Left ventricle myocardium superior (tissue), 1 donor: Measurements from ENCODE around the gene USP21. TPM values are rescaled to one million over a fixed set of nuclear protein-coding genes. Genes with fewer than 3 reads are reported as not detected.

Experiments
- ATAC-seq: fragments of 200-7000 bp; cut with Tn5 transposase; one replicate; pipeline ENCODE4 v1.9.1; 2020; ENCODE audit warnings: mild to moderate bottlenecking, moderate library complexity
- DNase-seq: peaks from one replicate; pipeline ENCODE4 v3.0.0-alpha.2; 2020
- intact Hi-C: fragments of 100-400 bp; cut with micrococcal nuclease; formaldehyde crosslinking; loops from one replicate; pipeline ENCODE4 v1.11.0; 2022
- total RNA-seq: library from RNA; stranded (reverse); fragmentation: NEBNext Ultra II Directional; extraction: Animal tissue kit (Norgen Biotek cat#: 25700); gene quantifications from one replicate; pipeline ENCODE4 v1.2.1, GENCODE V29; 2021
- donor health status: DM: no; HTN: yes; CAD: no; lungs with severe emphysema.

Gene USP21
- total RNA-seq, 1 donor from 2014 or later, result 22.9 TPM

DNA sequence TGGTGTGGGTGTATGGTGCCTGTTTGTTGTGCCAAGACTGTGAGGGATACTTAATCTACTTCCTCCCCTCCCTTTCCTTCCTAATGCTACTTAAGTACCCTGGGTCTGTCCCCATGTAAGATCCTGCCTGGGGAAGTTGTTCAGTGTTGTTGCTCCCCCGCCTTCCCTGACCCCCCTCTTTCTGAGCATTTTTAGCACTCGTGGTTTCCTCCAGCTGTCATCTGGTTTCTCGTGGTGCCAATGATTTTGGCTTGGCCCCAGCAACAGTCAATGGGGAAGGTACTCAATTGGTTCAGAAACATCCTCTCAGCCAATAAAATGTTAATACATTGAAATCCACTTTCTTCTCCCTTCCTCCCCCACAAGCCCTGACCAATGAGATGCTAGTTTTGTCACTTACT, 26.0 kb downstream of the USP21 start:
- DNase-seq, result peak; percentile 73
- intact Hi-C loops, result loop anchor here (2.0 kb wide), 1 partner anchor 16 kb away; no protein-coding TSS in a partner anchor
- peak; percentile 86 for ATAC-seq

DNA sequence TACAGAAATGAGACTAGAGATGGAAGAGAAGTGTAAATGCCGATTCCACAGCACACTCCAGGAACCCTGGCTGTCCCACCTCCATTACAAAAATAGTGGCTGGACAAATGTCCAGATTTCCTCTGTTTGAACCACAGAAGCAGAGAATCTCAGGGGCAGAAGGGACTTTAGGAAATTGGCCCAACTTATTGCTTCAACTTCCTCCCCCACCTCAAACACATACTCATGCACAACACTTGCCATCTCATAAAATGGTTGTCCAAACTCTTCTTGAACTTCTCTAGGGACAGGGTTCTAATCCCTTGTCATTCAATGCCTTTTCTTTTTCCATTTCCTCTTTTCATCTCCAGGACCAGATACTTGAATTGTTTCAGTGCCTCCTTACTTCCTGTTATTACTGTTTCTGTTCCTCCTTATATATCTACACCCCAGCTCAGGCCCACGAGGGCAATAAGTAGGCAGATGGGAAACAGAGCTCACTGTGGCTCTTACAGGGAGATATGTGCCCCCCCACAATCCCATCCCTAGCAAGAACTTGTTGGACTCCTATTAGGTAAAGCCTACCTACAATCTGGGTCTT, 26.5 kb downstream of the USP21 start:
- DNase-seq, result no peak

DNA sequence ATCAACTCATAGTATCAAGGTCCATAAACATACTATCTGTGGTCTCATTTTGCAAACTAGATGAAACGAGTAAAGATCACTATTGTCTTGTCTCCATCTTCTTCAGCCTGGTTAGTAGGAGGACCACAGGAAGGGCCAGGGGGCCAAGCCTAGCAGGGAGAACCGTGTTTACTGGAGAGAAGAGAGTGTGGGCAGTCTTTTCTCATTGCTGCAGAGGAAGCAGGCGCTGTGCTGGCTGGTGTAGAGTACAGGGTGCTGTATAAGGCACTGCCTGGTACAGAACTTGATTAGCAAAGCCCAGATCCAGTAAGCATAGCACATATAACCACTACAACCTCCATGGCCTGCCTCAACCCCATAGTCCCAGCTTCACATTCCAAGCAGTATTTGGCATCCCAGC, 28.0 kb downstream of the USP21 start:
- ATAC-seq (no peak), DNase-seq (no peak)
- intact Hi-C loops, result no loop called here

More for the DNA sequence above, 26.5 kb downstream of the USP21 start:
- intact Hi-C loops, result loop anchor here (2.0 kb wide), 1 partner anchor 15 kb away; no protein-coding TSS in a partner anchor
- ATAC-seq, result peak; percentile 46

DNA sequence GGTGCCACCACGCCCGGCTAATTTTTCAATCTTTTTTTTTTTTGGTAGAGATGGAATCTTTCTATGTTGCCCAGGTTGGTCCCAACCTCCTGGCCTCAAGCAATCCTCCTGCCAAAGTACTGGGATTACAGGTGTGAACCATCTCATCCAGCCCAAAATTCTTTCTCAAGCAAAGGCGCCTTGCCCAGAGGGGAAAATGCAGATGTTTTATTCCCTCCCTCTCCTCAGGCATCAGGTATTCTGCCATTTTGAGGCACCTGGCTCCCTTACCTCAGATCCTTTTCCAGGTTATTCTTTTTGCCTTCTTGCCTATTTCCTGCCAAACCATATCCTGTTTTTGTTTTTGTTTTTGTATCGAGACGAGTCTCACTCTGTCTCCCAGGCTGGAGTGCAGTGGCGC, 29.1 kb downstream of the USP21 start:
- no peak for DNase-seq
- no peak for ATAC-seq
- intact Hi-C loops, result no loop called here

DNA sequence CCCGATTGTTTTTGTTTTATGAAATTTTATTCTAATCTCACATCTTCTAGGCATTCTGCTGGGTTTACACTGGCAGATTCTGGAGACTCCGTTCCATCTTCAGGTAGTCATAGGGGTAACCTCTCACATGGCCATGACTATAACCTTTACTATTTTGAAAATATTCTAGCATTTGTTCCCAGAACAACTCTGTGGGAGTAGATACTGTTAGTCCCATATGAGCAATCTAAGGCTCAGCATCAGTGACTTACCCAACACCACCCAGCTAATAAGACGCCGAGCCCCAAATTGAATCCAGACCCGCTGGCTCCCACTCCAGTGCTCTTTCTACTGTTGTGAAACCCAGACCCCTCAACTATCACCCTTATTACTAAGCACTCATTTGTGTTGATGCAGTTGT, 29.7 kb downstream of the USP21 start:
- ATAC-seq, result no peak
- DNase-seq, result no peak
- intact Hi-C loops, result no loop called here

DNA sequence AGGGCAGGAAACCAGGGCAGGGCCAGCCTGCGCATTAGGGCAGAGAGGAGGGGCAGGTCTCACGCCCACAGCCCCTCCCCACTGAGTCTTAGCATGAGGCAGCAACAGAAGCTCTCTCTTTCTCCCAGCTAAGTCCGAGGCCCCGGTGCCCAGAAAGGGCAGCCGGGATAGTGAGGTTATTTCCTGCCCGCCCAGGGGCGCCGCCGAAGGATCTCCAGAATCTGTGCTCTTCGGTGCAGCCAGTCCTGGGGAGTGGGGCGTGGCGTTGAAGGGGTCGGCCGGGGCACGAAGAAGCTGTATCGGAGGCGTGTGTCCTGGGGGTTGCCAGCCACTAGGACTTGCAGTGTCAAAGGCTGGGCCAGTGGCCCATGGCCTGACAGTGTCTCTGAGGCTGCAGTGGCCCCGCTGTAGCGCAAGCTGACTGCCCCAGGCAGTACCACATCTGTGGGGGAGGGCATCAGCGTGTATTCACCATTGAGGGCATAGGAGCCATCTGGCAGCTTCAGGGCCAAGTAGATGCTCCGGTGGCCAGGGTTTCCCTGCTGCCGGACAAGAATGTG, 31.7 kb downstream of the USP21 start:
- intact Hi-C loops, result no loop called here
- DNase-seq (no peak), ATAC-seq (no peak)

DNA sequence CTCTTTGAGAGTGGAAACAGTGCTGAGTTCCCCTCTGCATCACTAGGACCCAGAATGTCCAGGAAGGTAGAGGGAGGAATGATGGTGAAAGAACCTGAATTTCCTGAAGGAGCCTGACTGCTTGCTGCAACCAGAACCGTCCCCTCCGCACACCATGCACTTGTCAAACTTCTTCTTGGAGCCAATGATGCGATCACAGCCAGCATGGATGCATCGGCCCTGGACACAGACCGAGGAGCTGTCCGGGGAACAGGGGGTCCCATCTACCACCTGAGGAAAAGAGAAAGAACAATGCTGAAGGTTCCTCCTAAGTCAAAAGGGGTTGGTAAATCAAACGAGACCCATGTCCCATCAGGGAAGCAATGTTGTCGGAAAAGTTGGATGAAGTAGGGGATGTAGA, 32.7 kb downstream of the USP21 start:
- ATAC-seq (no peak), DNase-seq (no peak)
- intact Hi-C loops, result no loop called here

DNA sequence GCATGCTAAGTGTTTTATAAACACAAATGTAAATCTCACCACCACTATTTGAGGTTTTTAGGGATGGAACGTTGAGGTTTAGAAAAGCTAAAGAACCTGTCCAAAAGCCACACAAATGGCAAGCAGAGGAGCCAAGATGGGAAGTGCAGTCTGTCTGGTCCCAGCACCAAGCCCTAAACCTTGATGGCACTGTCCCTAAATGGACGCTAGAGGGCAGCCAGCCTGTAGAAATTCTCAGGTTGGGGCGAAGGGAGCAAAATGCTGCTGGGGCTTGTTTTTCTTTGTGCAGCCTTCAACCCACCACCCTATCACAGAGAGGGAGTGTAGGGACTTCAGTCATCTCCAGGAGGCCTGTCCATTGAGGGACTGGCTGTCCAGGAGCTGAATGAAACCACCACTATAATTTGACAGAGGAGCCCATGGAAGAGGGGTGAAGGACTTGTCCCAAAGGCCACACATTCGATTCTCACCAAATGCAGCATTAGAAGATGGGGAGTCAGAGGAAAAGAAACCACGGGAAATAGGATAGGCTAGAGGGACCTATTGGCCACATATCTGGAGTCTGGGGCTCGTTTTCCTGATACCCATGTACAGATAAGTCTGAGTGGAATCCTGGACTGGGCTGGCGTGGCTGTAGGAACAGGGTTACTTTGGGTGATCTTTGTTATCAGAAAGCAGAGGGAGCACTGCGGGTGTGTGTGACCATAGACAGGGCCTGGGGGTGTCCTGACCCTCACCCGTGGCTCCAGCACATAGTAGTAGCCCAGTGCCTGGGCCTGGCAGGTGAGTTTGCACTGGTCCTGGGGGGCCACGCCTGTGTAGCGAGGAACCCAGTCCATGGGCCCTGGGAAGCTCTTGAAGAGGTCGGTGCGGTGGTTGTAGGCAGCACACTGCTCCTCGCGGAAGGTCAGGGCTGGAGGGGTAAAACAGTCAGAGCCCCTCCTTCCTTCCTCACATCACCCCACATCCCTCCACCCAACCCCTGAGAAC, 33.5 kb downstream of the USP21 start:
- peak; percentile 50 for DNase-seq
- peak; percentile 62 for ATAC-seq
- intact Hi-C loops, result no loop called here

DNA sequence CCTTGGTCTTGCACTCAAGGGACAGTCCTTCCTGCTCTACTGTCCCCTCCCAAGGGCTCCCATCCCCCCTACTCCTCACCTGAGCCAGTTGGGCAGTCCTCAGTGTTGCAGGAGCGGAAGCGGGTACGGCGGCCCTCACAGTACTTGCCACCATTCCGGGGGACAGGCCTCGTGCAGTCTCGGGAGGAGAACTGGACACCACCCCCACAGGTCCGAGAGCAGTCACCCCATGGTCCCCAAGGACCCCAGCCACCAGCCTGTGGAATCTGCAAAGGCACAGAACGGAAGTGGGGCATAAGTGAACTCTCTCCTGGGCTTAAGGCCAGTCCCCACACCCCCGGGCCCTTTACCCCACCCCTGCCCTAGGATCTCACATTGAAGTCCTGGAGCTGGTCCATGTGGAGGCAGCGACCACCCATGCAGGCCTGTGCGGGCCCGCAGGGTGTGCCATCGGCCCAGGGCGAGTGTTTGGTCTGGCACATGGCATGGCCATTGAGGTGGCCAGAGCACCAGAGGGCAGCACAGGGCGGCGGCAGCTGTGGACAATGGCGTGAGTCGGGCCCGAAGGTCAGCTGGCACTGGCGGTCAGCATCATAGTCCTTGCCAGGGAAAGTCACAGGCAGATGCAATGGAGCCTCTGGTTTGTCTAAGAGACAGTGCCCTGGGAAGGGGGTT, 34.4 kb downstream of the USP21 start:
- intact Hi-C loops, result no loop called here
- DNase-seq (no peak), ATAC-seq (no peak)

DNA sequence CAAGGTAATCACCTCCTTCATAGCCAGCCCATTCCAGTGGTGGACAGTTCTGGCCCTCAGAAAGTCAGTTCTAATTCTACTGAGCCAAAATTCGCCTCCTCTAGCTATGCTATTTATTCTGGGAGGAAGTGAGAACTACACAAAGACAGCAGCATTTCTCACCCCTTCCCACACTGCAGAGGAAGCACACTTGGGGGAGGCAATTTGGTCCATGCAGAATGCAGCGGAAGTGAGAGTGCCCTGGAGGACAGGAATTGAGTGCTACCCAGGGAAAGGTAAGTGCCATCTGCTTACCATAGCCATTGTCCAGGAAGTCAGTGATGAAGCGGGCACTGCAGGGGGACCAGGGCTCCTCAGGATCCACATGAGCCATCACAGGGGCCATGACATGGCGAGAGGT, 35.9 kb downstream of the USP21 start:
- intact Hi-C loops, result no loop called here
- DNase-seq, result no peak

DNA sequence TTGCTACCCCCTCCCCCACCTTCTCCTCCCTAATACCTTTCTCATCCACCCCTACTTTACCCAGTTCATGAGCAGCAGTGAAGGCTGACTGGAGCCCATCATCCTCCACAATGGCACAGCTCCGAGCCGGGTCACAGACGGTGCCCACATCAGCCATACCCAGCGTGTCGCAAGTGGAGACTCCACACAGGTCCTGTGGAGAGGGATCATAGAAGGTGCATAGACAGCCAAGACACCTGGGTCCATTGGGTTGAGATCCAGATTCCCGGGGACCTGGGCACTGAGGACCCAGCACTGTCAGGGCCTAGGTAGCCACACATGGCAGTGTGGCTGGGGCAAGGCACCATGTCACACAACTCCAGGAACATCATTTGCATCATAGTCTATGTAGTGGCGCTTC, 36.8 kb downstream of the USP21 start:
- intact Hi-C loops, result no loop called here
- ATAC-seq (no peak), DNase-seq (no peak)

More for the DNA sequence above, 35.9 kb downstream of the USP21 start:
- ATAC-seq, result no peak

DNA sequence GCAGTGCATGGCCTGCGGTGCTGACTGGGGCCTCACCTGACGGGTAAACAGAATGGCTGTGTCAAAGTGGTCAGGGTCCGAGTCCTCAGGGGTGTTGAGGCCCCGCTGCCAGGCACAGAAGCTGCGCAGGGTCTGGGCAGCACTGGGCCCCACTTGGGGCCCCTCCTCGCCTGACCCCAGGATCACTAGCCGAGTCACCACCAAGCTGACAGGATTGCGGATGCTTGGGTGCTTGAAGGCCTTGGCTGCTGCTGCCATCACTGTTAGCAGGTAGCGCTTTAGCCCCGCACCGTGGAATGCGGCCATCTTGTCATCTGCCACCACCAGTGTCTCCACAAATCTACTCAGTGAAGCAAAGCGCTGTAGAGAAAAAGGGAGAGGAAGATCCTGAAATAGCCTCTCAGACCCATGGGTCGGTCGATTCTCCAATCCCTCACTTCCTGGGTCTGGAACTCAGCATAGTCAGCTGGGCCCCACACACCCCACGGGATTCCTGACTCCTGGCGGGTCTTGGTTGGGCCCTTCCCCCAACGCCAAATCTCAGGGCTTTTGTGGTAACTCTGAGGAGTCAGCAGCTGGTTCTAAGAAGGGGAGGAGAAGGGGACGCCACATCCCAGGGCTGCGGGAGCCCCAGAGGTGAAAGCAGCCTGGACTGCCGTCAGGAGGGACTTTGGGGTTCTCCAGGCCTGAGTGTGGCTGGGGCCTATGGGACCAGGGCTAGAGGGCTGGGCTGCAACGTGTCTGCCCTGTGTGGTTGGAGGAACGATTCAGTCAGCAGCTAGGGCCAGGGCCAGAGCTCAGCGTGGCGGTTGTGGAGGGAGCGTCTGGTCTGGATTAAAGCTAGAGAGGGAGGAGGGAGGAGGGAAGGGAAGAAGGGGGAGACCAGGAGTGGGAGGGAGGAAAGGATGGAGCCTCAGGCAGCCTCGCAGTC, 37.5 kb downstream of the USP21 start:
- DNase-seq (peak; percentile 69), ATAC-seq (peak; percentile 4)
- intact Hi-C loops, result no loop called here

DNA sequence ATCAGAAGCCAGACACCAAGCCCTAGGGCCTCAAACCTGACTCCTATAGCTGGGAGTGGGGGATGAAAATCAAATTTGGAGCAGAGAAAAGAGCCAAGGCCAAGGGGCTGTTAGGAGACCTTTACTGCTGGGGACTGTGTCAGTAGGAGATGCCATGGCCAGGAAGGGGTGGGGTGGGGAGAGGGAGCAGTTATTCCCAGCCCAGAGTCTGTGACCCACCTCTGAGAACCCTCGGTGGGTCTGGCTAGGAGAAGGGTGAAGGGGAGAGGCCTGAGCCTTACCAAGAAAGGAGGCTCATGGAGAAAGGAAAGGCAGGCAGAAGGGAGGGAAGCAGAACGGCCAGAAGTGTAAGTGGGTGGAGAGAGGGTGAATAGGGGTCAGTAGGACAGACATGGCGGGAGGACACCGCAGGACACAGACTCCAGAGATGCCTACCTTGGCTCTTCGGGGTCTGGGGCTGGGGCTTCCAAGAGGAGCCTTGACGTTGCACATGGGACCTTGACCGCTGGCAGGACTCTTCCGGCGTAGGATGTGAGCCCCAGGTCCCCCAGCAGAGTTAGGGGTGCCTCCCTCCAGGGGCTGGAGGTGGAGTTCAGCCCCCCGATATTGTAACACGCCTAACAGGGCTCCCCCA, 38.4 kb downstream of the USP21 start:
- DNase-seq, result no peak
- ATAC-seq, result no peak
- intact Hi-C loops, result no loop called here

DNA sequence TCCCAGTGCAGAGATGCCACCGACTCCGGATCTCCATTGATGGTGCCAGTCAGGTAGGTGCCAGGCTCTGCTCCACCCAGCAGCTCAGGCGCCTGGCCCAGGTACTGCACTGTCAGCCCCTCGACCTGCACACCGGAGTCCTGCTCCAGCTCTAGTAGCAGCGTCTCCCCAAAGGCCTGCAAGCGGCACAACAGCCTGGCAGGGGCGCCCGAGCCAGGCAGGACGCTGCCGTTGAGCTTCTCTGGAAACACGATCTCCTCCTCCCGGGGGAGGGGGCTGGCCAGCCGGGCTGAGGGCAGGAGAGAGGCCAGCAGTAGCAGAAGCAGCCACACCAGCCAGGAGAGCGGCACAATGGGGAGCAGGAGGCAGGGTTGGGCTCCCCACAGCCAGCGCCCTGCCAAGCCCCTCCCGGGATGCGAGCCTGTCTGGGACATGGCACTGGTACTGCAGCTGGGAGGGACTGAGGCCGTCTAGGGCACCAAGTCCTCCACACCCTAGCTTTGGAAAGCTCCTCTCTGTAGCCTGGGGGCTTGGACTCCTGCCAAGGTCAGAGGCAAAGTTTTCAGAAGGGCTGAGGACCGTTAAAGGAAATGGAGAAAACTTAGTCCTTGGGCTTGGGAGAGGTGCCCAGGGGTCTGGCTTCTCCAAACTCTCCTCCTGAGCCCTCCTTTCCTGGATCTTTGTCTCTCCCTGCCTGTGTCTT, 39.0 kb downstream of the USP21 start:
- DNase-seq (peak; percentile 59), ATAC-seq (peak; percentile 0)
- intact Hi-C loops, result no loop called here

DNA sequence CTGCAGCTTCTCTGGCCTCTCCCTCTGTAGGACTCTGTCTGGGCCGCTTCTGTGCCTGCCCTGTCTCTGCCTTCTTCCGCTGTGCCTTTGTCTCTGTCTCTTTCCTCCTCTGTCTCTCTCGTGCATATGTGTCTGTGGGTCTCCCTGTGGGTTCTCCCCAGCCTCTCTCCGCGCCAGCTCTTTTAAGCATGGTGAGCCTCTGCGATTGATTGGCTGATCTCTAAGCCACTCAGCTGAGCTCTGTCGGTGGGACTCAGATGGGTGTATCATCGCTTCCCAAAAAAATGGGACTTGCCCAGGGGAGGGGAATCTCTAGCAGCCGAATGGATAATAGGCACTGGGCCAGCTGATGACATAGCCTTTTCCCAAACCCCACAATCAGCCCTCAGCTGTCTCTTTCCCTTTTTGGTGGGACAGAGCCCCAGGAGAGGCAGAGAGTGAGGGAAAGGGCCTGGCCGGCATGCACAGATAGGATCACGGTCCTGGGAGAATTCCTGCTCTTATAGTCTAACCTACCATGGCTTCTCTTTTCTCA, 39.7 kb downstream of the USP21 start, which contains the start of gene ADAMTS4:
ADAMTS4 (minus strand) TSS at position 158 of the 535 bp plus-strand sequence. CDS start 427 bp downstream, outside the sequence.
- intact Hi-C loops, result no loop called here
- peak; percentile 69 for DNase-seq
- peak; percentile 35 for ATAC-seq

DNA sequence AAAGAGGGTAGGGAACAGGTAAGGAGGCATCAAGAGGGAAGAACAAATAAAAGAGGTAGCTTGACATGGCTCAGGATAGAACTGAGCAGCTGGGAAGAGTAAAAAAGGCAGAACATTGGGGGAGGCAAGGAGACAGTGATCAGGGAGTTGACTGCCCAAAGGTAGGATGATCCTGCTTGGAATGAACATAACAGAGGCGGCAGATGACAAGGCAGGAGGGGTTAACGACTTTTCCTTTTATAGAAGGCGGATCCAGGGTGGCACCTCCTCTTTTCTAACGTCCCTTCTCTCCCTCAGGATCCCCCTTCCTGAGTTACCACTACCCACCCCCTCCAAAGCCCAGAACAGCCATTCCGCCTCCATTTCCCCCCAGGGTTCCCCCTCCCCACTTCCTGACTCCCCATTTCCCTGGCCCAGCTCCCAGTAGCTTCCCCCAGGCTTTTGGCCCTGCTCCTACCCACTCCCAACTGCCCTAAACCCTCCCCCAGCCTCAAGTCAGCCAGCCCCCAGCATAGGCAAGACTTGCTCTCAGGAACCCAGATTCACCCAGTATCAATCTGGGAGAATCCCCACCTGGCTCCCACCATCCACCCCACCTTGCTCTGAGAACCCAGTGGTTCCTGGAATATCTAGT, 40.3 kb downstream of the USP21 start:
- intact Hi-C loops, result loop anchor here (2.0 kb wide), 1 partner anchor 15 kb away; no protein-coding TSS in a partner anchor
- no peak for DNase-seq

More for the DNA sequence above, 40.3 kb downstream of the USP21 start:
- no peak for ATAC-seq
